ENCODE measurements around the gene C2orf49. TPM values are rescaled to one million over a fixed set of nuclear protein-coding genes. Genes with fewer than 3 reads are reported as not detected.
A peak's percentile ranks its signal among the peaks of the same experiment; 100 is the strongest.

C2orf49 gene
- total RNA-seq, 4 donors from 2014 or later: 16.4 to 19.5 (median 17.7) TPM

DNA sequence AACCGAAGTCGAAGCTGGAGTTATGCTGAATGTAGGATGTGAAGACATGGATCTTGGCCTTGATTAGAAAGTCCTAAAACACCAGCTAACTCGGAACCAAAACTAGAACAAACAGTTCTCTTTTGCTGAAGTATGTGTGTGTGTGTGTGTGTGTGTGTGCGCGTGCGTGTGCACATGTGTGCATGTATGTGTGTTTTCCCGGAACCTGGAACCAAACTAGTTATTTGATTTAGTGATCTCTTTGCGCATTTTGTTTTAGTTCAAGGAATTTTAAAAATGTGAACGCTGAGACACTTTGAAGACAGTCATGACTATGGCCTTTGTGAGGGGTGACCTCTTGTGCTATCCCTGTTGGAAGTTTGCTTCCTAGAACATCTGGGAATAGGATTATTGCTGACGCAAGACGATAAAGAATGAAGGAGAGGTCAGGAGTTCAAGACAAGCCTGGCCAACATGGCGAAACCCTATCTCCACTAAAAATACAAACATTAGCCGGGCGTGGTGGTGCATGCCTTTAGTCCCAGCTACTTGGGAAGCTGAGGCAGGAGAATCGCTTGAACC lies 37.7 kb downstream of the C2orf49 start:
- intact Hi-C loops (cut with DNase I): no loop called here
- DNase-seq (ENCODE audit: extremely low spot score): no peak
- peaks cover 0 to 51% (median 21%) of the 10 kb centered on the region in 4 donors for H3K36me3 ChIP-seq
- peaks cover 72 to 80% (median 76%) of the 10 kb centered on the region in 4 donors for H3K4me1 ChIP-seq
- peak overlapping the region; percentile 57 to 74 (median 60) for H3K27ac ChIP-seq (replicated peaks in 1 of 4)
- H3K9me3 ChIP-seq: no peaks in the 10 kb centered on the region
- 78% methylated on average over 15 of the region's 15 CpGs for WGBS
- TF ChIP-seq POLR2AphosphoS5 (IDR thresholded peaks at IDR 0.05): peak; percentile 4 to 46
- no peak for TF ChIP-seq POLR2A (IDR thresholded peaks at IDR 0.05; ENCODE audit: low read depth)
- no peaks in the 10 kb centered on the region for H3K27me3 ChIP-seq
- H3K4me3 ChIP-seq: no peak overlapping the region

DNA sequence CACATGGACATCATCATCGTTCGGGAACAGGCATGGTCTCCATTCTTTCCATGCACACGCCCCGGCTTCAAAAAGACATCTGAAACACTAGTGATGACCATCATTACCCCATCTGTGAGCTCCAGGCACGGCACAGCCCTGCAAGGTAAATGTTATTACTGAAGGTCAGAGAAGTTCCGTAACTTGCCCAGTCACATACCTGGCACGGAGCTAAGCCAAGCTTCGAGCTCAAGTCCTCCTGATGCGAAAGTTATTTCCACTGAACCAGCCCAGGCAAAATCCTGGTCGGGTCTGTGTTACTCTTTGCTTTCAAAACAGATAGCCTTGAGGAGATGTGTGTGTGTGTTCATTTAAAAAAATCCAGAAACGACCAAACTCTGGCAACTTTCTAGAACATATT lies 38.7 kb downstream of the C2orf49 start:
- Histone ChIP-seq H3K4me1 (peaks cover 79 to 81% (median 81%) of the 10 kb centered on the region in 4 donors), H3K27me3 (no peaks in the 10 kb centered on the region), H3K27ac (replicated peaks in 1 of 4) (peak overlapping the region; percentile 20 to 62 (median 58)), H3K4me3 (no peak overlapping the region), H3K36me3 (peaks cover 0 to 45% (median 12%) of the 10 kb centered on the region in 4 donors), H3K9me3 (no peaks in the 10 kb centered on the region)
- no peak for DNase-seq (ENCODE audit: extremely low spot score)
- TF ChIP-seq POLR2AphosphoS5 (IDR thresholded peaks at IDR 0.05) (no peak), EP300 (IDR thresholded peaks at IDR 0.05) (no peak), POLR2A (IDR thresholded peaks at IDR 0.05; ENCODE audit: low read depth) (no peak)
- TF ChIP-seq, protein P1, sequence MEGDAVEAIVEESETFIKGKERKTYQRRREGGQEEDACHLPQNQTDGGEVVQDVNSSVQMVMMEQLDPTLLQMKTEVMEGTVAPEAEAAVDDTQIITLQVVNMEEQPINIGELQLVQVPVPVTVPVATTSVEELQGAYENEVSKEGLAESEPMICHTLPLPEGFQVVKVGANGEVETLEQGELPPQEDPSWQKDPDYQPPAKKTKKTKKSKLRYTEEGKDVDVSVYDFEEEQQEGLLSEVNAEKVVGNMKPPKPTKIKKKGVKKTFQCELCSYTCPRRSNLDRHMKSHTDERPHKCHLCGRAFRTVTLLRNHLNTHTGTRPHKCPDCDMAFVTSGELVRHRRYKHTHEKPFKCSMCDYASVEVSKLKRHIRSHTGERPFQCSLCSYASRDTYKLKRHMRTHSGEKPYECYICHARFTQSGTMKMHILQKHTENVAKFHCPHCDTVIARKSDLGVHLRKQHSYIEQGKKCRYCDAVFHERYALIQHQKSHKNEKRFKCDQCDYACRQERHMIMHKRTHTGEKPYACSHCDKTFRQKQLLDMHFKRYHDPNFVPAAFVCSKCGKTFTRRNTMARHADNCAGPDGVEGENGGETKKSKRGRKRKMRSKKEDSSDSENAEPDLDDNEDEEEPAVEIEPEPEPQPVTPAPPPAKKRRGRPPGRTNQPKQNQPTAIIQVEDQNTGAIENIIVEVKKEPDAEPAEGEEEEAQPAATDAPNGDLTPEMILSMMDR (IDR thresholded peaks at IDR 0.05): no peak
- 66% methylated on average over 8 of the region's 11 CpGs for WGBS
- intact Hi-C loops (cut with DNase I): no loop called here

DNA sequence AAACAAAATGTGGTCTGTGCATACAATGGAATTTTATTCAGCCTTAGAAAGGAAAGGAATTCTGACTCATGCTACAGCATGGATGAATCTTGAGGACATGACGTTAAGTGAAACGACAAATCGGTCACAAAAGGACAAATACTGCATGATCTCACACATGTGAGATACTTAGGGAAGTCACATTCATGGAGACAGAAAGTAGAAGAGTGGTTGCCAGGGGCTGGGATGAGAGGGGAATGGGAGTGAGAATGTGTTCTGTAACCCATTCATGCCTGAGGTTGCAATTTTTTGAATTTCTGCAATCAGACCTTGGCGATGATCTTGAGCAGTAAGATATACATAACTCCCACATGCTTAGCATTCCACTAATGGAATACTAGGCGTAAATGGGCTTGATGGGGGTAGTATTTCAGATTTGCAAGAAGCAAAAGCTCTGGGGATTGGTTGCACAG lies 39.5 kb downstream of the C2orf49 start:
- peak overlapping the region in 1 of 4 donors; percentile 10 for H3K27ac ChIP-seq (replicated peaks in 1 of 4)
- no peak for DNase-seq (ENCODE audit: extremely low spot score)
- no peaks in the 10 kb centered on the region for H3K27me3 ChIP-seq
- peaks cover 0 to 45% (median 8%) of the 10 kb centered on the region in 4 donors for H3K36me3 ChIP-seq
- no peak for TF ChIP-seq POLR2AphosphoS5 (IDR thresholded peaks at IDR 0.05)
- TF ChIP-seq, protein P1 (IDR thresholded peaks at IDR 0.05): no peak
- TF ChIP-seq POLR2A (IDR thresholded peaks at IDR 0.05; ENCODE audit: low read depth): no peak
- WGBS: 68% methylated on average over 5 of the region's 5 CpGs
- peaks cover 85 to 87% (median 86%) of the 10 kb centered on the region in 4 donors for H3K4me1 ChIP-seq
- no peak overlapping the region for H3K4me3 ChIP-seq
- H3K9me3 ChIP-seq: no peaks in the 10 kb centered on the region
- intact Hi-C loops (cut with DNase I): no loop called here

DNA sequence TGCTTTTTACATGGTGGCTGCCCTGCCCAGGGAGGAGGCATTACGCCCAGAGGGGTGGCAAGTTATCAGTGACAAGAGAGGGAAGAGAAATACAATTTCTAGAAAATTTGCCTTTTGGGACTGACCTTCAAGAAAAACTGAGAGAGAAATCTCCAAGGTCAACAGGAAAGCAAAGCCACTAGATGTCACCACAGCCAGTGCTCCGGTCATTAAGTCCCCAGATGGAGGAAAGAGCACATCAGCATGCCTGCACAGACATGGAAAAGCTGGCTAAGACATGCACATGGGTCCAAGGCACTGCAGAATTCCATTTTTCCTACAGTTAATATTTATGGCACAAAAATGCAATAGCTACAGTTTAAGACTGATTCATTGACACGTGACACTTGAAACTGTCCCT lies 40.5 kb downstream of the C2orf49 start:
- Histone ChIP-seq H3K4me3 (no peak overlapping the region), H3K27me3 (no peaks in the 10 kb centered on the region), H3K4me1 (peaks cover 74 to 85% (median 78%) of the 10 kb centered on the region in 4 donors), H3K36me3 (peaks cover 0 to 43% (median 13%) of the 10 kb centered on the region in 4 donors), H3K27ac (replicated peaks in 1 of 4) (no peak overlapping the region), H3K9me3 (no peaks in the 10 kb centered on the region)
- TF ChIP-seq POLR2A (IDR thresholded peaks at IDR 0.05; ENCODE audit: low read depth): no peak
- no peak for TF ChIP-seq POLR2AphosphoS5 (IDR thresholded peaks at IDR 0.05)
- TF ChIP-seq, protein P1 (IDR thresholded peaks at IDR 0.05): no peak
- TF ChIP-seq EP300 (IDR thresholded peaks at IDR 0.05): no peak
- intact Hi-C loops (cut with DNase I): no loop called here
- DNase-seq (ENCODE audit: extremely low spot score): no peak
- 97% methylated on average over 3 of the region's 3 CpGs for WGBS

DNA sequence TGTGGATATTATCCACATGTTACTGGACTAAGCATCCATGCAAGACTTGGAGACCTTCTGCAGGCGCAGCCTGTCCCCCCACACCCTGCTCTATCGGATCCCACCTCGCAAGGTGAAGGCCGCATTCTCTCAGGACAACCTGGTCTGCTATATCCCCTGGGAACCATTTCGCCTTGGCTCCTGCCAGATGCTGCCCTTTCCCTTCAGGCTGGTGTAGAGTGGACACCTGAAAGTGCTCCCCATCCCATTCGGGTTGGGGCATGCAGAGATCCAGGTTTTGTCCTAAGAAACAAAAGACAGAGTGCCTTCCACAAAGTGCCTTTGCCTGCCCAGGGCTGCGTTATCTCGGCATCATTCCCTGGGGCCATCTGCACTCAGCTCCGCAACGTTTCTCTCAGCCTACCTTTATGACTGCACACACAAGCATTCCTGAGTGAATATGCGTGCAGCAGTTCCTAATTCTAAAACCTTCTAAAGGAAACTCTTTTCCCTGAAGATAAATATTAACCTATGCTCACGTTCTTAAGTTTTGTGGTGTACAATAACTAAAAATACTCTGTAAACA lies 41.0 kb downstream of the C2orf49 start:
- intact Hi-C loops (cut with DNase I): no loop called here
- TF ChIP-seq EP300 (IDR thresholded peaks at IDR 0.05) (no peak), POLR2AphosphoS5 (IDR thresholded peaks at IDR 0.05) (no peak)
- TF ChIP-seq, protein P1 (IDR thresholded peaks at IDR 0.05): no peak

More for the DNA sequence above, 41.0 kb downstream of the C2orf49 start:
- H3K27me3 ChIP-seq: no peaks in the 10 kb centered on the region
- H3K9me3 ChIP-seq: no peaks in the 10 kb centered on the region
- no peak for DNase-seq (ENCODE audit: extremely low spot score)
- no peak overlapping the region for H3K27ac ChIP-seq (replicated peaks in 1 of 4)
- H3K4me3 ChIP-seq: no peak overlapping the region
- peaks cover 0 to 43% (median 14%) of the 10 kb centered on the region in 4 donors for H3K36me3 ChIP-seq
- H3K4me1 ChIP-seq: peaks cover 69 to 83% (median 73%) of the 10 kb centered on the region in 4 donors
- WGBS: 93% methylated on average over 12 of the region's 12 CpGs

Data from esophagus muscularis mucosa (tissue), 4 donors.